Right renal cortex interstitium (tissue), 3 donors: Measurements from ENCODE around the gene TMEM87B. TPM values are rescaled to one million over a fixed set of nuclear protein-coding genes. Genes with fewer than 3 reads are reported as not detected.
A peak's percentile ranks its signal among the peaks of the same experiment; 100 is the strongest.

ENCODE experiments used
- DNase-seq, 3 donors: peaks; one replicate each; pipeline ENCODE4 v3.0.0-alpha.2; 2013; ENCODE audit warnings: low read depth in 3 of 3, low spot score in 2 of 3
- polyA plus RNA-seq, 3 donors: library from polyadenylated mRNA; unstranded; fragments of 120-200 nt; gene quantifications; one replicate each; pipeline ENCODE4 v1.2.1, GENCODE V29; 2013; ENCODE audit not compliant: insufficient read length in 3 of 3

TMEM87B gene, protein sequence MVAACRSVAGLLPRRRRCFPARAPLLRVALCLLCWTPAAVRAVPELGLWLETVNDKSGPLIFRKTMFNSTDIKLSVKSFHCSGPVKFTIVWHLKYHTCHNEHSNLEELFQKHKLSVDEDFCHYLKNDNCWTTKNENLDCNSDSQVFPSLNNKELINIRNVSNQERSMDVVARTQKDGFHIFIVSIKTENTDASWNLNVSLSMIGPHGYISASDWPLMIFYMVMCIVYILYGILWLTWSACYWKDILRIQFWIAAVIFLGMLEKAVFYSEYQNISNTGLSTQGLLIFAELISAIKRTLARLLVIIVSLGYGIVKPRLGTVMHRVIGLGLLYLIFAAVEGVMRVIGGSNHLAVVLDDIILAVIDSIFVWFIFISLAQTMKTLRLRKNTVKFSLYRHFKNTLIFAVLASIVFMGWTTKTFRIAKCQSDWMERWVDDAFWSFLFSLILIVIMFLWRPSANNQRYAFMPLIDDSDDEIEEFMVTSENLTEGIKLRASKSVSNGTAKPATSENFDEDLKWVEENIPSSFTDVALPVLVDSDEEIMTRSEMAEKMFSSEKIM
- polyA plus RNA-seq, result 10 to 100 TPM; 22.6 to 25.1 (median 24.6) TPM

DNA sequence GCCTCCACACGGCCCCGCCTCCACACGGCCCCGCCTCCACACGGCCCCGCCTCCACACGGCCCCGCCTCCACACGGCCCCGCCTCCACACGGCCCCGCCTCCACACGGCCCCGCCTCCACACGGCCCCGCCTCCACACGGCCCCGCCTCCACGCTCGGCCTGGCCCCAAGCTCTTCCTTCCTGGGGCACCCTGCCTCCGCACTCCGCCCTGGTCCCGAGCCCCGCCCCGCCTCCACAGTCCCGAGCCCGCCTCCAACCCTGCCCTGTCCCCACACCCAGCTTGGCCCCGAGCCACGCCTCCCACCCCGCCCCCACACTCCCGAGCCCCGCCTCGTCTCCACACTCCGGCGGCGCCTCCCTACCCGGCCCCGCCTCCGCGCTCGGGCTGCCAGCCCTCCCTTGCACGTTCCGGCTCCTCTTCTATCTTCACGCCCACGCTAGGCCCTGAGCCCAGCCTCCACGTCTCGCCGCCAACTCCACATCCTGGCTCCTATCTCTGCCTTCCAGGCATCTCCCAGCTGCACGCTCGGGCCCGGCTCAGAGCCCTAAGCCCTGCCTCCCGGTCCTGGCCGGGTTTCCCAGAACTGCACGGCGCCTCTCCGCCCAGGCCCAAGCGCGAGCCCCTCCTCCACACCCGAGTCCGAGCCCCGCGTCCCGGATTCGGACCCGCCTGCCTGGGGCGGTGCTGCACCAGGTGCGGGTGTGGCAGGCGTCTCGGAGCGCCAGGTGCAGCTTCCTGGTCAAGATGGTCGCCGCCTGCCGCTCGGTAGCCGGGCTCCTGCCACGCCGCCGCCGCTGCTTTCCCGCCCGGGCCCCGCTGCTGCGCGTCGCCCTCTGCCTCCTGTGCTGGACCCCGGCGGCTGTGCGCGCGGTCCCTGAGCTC is at the start of gene TMEM87B:
TSS of gene TMEM87B (plus strand) at position 423 of the 883 bp plus-strand sequence. CDS start at position 746, 323 bp downstream.
- peak; percentile 86 to 94 (median 93) for DNase-seq

GRCh38 chr2:112005406-112006075 is 49.5 kb upstream of the TMEM87B start:
- DNase-seq, result no peak

GRCh38 chr2:112006076-112006410 is 49.0 kb upstream of the TMEM87B start:
- DNase-seq, result no peak

DNA sequence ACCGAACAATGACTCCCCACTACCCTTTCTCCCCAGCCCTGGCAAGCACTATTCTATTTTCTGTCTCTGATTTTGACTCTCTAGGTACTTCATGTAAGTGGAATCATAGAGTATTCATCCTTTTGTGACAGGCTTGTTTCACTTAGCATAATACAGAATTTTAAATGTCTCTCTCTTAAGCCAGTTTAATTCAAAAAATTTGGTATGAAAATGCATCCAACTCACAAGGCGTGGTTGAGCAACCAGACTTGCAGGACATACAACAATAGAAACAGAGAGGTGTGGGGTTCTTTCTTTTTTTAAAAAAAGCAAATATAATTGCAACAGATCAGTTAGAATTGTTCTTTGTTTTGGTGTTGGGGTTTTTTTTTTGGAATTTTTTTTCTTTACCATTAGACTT is 47.6 kb upstream of the TMEM87B start:
- no peak for DNase-seq

GRCh38 chr2:112008910-112009485 is 46.1 kb upstream of the TMEM87B start:
- no peak for DNase-seq

GRCh38 chr2:112010751-112011150 is 44.3 kb upstream of the TMEM87B start:
- no peak for DNase-seq

DNA sequence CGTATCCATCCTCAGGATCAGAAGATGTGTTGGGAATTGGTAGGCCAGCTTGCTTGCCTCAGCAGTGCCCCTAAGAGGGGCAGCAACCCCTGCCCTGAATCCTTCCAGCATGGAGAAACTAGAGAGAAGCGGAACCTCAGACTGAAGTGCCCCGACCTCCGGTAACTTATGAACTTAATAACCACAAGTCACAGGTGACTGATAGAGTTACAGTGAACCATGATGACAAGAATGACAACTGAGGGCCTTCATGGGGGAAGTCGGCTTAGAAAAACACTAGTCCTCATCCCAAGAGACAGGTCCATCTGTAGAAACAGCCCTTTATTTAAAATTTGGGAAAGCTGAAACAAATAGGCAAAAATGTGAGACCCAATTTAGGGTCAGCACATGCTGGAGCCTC is 42.5 kb upstream of the TMEM87B start:
- no peak for DNase-seq

- no peak for DNase-seq
Observed at GRCh38 chr2:112018846-112019245, 36.2 kb upstream of the TMEM87B start.

- no peak for DNase-seq
Observed at GRCh38 chr2:112019569-112019982, 35.5 kb upstream of the TMEM87B start.

DNA sequence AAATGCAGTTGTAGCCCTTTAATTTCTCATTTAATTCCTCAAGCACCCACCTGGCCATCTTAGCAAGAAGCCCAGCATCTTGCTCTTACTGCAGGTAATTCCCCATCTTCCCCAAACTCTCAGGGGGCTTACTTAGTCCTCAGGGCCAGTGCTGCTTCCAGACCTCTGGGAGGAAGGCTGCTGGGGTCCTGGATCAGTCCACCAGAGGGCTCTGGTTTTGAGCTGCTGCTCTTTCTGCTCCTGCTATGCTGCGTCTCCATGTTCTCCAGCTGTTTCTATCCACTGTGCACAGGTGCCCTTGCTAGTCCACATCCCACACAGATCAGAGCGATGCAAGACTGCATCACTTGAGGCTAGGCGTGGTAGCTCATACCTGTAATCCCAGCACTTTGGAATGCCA is 34.5 kb upstream of the TMEM87B start:
- no peak for DNase-seq

DNA sequence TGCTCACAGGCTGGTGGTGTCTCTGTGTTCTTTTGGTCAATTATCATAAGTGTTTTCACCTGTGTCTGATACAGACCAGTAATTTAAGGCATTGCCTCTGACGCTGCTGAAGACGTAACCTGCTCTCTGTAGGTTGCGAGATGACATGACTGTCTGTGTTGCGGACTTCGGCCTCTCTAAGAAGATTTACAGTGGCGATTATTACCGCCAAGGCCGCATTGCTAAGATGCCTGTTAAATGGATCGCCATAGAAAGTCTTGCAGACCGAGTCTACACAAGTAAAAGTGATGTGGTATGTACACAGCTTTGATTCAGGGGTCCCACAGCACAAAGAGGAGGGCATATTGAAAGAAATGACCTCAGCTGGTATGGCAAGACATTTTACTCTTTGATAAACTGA is 33.8 kb upstream of the TMEM87B start:
- no peak for DNase-seq

GRCh38 chr2:112021781-112022231 is 33.3 kb upstream of the TMEM87B start:
- DNase-seq, result no peak

GRCh38 chr2:112023707-112024106 is 31.4 kb upstream of the TMEM87B start:
- DNase-seq, result no peak

GRCh38 chr2:112024231-112024630 is 30.8 kb upstream of the TMEM87B start:
- no peak for DNase-seq

- no peak for DNase-seq
Observed at GRCh38 chr2:112024896-112025491, 30.1 kb upstream of the TMEM87B start.

GRCh38 chr2:112026509-112026908 is 28.6 kb upstream of the TMEM87B start:
- DNase-seq, result no peak

GRCh38 chr2:112027767-112028166 is 27.3 kb upstream of the TMEM87B start:
- DNase-seq, result no peak

- no peak for DNase-seq
Observed at GRCh38 chr2:112029164-112029563, 25.9 kb upstream of the TMEM87B start.

GRCh38 chr2:112031473-112032223 is 23.4 kb upstream of the TMEM87B start:
- no peak for DNase-seq
